GM18858 (cell line): Measurements from ENCODE around the gene DMD.

Source experiments
- ATAC-seq: cut with Tn5 transposase; IDR thresholded peaks from one replicate; pipeline ENCODE4 v1.9.1; 2021; ENCODE audit not compliant: unreplicated experiment

The DMD gene

DNA sequence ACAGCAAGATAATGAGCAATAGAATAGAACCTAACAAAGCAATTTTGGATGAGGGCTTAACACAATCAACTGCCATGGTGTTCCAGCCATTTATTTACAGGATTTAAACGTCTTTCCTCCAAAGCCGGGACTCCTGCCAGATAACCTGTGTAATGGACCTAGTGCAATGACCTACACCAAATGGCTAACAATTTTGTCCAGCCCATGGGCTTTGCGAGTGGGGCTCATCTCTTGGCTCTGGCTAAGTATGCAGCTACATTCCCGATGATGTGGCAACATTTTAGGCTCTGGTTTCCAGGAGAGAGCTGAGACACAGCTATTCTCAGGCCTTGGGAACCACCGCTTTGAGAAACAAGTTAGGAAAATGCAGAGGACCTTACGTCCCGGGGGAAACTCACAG, 1317.2 kb downstream of the DMD start:
- no peak for ATAC-seq

DNA sequence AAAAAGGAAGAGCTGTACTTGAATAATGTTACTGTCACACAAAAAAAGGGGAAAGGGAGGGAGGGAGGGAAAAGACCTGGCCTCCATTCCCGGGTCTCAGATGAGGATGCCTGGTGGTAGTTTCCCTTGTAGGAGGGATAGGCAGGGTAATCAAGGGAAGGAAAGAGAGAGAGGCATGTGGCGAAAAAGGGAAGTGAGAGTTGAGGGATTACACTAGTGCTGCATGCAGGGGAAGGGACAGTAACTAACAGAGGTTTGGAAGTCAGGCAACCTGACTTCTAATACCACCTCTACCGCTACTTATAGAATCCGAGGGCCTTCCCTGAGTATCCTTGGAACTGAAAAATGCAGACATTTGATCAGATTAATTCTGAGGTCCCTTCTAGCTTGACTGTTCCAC, 1317.8 kb downstream of the DMD start:
- ATAC-seq: peak; percentile 89

DNA sequence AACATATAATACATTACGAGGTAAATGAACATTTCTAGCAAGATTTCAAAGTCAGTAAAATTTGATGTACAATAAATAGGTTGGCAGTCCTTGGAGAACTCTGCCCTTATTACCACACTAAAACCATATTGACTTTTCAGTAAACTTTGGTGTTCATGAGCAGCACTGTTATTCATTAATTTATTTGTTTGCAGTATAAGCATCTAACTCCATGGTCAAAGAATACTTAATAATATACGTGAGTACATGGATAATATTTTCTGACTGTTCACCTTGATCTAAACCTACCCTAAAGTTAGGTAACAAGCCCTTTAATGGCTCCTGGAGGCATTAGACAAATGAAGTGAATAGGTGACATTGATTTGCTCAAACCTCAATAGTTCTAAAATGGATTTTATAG, 1322.3 kb downstream of the DMD start:
- no peak for ATAC-seq

DNA sequence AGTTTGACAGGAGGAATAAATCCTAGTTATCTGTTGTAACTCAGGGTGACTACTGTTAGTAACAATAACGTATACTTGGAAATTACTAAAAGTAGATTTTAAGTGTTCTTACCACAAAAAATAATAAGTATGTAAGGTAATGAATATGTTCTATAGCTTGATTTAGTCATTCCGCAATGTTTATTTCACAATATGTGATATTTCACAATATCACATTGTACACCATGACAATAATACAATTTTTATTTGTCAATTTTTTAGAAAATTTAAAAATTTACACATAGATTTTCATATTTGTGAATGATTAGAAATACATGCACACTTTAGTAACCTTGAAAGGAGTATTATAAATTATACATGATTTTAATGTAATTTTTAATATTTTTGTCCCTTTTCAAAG, 1326.8 kb downstream of the DMD start:
- ATAC-seq: no peak

DNA sequence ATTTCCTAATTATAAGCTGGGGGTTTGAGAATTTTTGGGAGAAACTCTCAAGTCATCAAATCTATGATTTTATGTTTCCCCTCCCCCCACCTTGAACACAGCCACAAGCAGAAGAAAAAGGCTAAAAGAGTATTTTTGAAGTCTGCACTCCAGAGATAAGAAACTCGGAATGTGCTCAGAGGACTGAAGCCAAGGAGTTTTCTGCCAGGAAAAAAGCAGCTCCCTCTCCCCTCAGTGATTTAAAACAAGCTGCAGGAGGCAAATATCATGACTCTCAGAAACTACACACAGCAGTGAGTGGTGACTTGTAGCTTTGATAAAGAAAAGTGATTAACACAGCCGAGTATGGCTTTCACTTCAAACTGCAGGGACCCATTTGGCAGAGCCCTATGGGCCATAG, 1339.3 kb downstream of the DMD start:
- no peak for ATAC-seq

DNA sequence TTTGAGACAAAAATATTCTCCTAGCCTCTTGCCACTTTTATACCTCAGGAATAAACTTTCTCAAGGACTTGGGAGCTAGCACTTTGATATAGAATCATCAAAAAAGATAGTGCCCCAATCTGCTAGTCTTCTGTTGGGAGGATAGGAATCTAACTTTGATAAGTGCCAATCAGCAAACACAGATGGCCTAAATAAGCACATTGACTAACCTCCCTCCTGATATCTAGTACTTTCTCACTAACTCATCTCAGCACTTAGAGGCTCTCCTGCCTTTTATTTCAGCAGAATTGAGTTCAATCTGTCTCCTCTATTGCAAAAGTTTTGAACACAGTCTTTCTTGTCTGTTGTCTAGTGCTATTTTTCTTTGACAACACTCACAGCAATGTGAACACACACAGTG, 1341.1 kb downstream of the DMD start:
- ATAC-seq: no peak

DNA sequence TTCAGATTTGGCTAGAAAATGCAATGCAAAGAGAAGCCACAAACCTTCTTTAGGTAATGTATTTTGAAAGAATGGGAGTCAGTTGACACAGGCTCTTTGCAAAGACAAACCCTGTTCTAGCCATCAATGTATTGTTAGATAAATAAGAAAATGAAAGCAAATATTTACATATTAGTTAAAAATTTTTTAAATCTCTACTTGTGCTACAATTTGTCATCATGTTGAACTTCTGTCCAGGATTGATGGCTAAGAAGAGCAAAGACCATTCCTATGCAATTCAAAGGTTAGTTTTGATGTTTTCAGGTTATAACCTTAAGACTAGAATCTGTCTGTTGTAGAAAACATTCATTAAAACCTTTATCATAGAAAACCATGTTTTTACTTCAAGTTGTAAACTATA, 1350.7 kb downstream of the DMD start:
- no peak for ATAC-seq

DNA sequence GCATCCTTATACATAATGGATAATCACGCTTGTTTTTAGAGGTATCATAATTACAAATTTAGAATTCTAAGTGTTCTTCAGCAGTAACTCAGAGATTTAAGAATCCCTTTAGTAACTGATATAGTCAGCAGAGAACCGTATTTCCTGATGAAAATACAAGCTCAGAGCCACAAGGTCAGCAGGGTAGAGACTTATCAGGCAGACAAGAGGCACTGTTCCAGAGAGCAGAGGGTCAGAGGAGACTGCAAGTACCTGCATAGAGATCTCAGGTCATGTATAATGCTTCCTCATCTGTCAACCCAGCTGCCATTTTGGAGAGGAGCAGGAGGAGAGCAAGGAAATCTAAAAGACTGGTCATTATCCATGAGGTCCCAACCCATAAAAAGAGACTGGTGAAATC, 1352.4 kb downstream of the DMD start:
- no peak for ATAC-seq

DNA sequence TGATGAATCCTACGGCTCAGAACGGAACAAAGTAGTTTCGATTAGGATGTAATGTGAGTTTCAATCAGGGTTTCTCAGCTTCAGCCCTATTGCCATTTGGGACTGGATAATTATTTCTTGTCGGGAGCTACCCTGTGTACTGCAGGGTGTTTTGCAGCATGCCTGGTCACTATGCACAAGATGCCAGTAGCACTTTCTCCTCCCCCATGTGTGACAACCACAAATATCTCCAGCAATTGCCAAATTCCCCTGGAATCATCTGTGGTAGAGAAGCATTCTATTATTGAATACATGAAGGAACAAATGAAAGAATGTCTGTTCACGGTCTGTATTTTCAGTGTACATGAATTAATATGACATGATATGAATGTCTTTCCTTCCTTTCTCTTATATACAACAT, 1356.6 kb downstream of the DMD start:
- ATAC-seq: no peak

DNA sequence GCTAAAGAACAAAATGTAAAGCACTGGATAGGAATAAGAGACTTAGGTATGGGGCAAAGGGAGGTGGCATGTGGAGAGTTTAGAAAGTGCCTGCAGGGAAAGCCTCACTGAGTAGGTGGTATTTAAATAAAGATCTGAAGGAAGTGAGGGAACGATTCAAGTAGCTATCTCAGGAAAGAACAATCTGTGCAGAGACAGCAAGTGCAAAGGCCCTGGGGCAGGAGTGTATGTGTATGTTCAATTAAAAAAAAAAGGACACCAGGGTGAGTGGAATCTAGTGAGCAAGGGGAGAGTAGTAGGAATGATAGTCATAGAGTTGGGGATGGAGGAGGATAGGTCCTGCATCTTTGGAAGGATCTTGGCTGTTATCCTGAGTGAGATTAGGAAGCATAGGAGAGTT, 1359.6 kb downstream of the DMD start:
- no peak for ATAC-seq

DNA sequence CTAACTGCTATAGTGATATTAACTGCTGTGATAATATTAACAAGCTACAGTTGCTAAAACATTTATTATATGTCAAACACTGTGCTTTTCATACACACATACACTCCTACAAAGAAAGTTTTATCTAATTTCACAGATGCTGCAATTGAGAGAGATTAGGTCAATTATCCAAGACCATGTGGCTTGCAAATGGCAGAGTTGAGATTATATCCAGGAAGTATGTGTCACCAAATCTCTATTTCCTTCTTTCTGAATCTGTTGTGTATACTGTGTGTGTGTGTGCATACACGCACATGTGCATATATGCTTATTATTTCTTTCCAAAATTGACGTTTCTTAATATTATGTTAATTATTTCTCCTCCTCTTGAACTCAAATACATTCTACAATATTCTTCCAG, 1363.6 kb downstream of the DMD start:
- ATAC-seq: no peak

DNA sequence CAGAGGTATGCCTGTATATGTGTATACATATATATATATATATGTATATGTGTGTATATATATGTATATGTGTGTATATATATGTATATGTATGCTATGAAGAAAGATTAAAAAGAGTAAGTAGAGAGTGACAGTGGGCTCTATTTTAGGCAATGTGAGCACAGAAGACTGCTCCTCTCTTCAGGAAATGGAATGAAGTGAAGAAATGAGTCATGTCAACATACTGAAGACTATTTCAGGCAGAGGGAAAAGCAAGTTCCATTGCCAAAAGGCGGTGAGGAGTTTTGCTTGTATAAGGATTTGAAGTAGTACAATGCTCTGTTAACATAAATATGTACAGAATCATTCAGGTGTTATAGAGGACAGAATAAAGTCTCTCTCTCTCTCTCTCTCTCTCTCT, 1366.3 kb downstream of the DMD start:
- no peak for ATAC-seq

DNA sequence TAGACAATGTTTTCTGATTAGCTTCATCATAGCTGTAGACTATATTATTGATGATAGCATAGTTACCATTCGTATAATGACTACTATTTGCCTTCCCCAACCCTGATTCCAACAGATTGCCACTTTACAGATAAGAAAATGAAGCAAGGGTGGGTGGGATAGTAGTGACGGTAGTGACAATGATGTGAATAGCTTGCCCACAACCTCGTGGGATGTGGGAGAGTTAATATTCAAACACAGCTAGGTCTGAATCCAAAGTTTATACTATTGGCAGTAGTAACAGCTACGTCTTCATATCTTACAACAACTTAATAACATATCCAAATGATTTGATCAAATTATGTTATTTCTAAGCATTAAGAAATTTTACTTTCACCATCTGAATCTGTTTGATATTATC, 1372.7 kb downstream of the DMD start:
- no peak for ATAC-seq

DNA sequence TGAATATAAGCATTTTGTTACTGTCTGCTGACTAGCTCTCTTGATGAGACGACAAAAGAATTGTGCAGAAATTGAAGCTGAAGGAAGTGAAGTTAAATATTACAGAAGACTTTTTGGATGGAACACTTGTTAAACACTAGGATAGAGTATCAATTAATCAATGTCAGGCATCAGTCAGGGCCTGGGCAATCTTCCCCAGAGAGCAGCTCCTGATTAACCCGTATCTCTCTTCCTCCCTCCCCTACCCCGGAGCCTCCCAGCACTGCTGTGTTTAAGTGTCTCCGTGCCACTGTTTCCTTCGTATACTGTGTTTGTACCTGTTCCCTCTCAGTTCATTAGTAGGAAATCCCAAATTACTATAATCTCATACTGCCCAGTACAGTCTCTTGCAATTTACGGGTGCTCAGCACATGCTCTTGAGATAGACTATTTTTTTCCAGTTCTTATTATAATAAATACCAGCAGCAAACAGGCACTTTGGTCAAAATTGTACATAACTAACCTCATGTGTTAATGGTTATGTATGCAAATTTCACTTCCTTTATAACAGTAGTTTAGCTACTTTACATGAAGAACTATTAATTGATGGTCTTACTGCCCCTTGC, 1373.8 kb downstream of the DMD start:
- no peak for ATAC-seq

DNA sequence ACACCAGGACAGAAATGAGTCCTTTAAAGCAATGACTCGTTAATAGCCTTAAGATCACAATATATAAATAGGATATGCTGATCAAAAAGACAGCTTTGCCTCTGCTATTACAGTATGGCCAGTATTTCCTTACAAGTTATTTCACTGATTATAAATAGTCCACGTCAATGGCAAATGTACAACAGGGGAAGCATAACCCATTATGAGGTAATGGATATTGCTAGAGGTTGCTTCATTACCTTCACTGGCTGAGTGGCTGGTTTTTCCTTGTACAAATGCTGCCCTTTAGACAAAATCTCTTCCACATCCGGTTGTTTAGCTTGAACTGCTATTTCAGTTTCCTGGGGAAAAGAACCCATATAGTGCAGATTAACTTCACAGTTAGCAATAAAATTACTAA, 1374.9 kb downstream of the DMD start:
- ATAC-seq: no peak

DNA sequence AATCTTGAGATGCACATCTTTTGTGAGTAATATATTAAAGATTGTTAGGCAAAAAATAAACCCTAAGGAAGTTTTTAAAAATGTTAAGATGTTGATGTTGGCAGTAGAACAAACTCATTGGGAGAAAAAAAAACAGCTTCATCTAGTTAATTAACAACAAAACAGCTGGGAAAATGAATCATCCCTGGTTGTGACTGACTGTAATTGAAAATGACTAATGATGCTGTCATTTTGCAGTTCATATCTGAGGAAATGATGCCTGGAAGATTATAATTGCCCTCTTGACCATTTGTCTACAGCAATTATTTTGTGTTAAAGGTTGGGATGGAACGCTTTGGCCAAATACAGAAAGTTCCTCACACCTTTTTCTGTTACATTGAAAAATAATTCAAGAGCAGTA, 1379.1 kb downstream of the DMD start:
- ATAC-seq: no peak

DNA sequence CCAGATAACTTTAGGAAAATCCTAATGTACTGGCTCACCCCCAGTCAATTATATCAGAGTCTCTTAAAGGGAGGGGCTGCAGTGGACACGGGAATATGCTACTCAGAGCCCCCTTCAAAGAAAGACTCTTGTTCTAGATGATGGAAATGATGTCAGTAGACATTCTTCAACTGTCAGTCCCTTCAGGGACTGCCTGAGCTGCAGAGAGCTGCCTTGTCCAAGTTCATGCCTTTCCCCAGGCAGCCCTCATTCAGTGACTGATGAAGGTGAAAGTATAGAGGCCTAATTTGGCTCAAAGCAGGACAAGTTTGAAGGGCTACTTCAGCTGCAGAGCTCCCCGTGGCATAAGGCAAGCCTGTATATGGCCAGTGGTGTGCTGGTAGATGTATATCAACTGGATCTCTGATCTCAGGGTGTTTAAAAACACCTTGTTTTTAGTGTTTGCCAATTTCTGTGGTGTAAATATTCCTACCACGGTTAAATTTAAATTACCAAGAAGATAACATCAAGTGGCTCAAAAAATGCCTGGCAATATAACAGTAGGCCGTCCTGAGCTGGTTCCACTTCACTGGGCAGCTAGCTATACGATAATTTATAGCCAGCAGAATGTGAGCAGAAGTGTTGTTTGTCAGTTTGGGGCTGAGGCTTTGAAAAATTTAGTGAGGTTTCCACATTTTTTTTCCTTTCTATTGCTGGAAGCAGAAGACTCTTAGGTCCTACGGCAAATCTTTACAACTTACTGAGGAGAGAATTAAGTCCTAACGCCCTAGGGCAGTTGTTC, 1390.7 kb downstream of the DMD start:
- ATAC-seq: no peak

DNA sequence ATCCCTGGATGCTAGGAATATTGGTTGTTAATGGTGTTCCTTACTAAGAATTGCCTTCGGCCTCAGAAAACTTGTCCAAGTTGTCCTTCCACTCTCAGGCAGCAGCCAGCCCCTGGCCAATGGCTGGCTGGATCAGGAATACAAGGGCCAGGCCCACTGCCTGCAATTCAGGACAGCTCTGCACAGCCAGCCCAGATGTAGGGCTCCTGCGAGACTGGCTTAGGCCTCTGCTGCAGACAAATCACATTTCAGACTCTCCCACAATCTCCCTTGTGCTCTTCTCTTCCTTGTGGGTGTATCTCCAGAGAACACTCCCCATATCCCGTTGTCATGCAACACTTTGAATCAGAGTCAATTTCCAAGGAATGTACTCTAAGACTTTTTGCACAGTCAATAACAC, 1391.9 kb downstream of the DMD start:
- ATAC-seq: no peak

DNA sequence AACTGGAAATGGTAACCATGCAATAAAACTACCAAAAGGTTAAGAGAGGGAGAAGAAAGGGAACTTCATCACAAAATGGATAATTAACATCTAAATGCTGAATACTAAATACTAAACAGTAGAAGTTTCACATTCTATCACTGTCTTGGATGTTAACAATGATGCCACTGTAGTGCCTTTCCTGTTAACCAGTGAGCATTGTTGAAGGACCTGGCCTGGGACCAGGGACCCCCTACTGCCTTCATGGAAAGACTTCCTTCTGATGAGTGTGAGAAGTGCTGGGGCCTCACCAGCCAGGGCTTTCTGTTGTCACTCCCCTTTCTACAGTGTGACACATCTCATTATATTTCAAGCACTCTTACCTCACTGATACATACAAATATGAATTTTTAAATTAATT, 1400.2 kb downstream of the DMD start:
- no peak for ATAC-seq

DNA sequence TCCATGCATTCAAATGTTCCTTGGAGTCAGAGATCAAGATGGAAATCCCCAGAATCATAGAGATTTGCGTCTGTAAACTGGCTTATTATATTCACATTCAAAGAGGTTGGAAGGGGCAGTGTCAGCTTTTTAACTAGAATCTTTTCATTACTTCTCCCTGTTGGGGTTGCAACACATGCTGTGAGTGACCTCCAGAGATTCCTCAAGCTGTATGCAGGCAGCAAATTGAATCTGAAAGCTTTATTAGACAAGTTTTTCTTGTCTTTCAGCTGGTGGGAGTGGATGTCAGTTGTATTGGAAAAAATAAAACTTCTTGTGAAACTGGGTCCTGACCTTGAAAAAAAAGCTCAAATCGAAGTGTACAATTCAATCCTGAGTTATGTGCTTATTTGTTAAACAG, 1403.0 kb downstream of the DMD start:
- no peak for ATAC-seq

DNA sequence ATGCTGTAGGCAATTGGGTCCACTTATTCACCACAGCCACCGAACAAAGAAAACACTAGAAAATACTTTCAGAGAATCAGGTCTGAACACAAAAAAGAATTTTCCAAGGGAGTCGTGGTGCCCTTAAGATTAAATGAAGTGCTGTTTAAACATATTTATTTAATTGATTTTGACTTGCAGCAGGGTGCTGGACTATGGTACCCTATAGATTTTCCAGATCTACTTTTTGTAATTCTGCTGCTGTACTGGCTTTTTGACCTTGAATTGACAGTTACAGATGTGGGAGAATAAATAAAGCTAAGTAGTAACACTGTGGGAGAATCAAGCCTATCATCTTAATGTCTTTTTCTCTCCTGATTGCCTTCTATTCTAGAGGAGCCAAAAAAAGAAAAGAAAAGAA, 1404.2 kb downstream of the DMD start:
- ATAC-seq: no peak

DNA sequence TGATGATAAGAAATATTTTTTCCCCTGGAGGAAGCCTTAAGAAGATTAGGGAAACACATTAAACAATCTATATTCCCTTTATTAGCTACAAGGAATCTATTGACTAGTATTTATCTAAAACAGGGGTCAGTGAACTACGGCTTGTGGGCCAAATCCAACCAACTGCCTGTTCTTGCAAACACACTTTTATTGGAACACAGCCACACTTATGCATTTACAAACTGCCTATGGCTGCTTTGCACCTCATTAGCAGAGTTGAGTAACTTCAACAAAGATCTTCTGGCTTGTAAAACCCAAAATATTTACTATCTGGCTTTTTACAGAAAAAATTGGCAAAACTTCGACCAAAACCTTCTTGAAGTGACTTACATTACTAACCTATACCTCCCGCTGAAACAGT, 1405.6 kb downstream of the DMD start:
- no peak for ATAC-seq

DNA sequence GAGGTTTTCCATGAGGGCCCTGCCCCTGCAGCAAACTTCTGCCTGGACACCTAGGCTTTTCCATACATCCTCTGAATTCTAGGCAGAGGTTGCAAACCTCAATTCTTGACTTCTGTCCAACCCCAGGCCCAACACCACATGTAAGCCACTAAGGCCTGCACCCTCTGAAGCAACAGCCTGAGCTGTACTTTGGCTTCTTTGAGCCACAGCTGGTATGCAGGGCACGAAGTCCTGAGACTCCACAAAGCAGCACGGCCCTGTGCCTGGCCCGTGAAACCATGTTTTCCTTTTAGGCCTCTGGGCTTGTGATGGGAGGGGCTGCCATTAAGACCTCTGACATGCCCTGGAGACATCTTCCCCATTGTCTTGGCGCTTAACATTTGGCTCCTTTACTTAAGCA, 1411.1 kb downstream of the DMD start:
- ATAC-seq: no peak
